NK-92 (cell line): ENCODE data around the gene MEMO1.

Experiments
- DNase-seq: peaks from one replicate; lab custom pipeline; 2025; ENCODE audit not compliant: unreplicated experiment; lab: John Stamatoyannopoulos, UW

Gene MEMO1

DNA sequence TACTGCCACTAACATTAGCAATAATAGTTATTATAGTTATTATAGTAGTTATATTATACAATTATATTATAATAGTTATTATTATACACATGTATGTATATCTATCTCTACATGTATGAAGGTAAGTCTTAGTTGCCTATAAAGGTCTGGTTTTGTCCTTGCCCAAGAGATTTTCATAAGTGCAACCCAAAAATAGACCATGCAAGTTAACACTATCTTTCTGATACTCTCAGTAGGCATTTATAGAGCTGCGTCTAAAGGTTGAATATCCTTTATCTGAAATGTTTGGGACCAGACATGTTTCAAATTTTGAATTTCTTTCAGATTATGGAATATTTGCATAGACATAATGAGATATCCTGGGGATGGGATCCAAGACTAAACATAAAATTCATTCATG is 175.4 kb downstream of the MEMO1 start:
- DNase-seq, result no peak

DNA sequence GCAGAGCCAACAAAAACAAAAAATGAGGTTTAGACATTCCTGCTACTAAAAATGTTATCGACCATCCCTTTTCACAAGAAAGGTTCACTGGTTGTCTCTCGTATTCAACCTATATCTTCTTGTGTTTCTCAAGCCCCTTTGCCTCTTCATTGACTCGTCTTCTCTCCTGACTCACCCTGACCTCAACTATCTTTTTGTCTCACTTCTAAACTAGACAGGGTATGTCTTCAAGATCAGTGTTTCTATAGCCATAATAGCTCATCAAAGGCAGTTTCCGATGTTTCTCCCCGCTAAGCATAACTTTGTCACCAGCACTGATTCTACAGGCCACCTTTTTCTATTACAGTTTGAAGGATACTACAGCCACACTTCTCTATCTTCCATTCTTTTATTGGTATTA is 178.4 kb downstream of the MEMO1 start:
- DNase-seq, result no peak

- no peak for DNase-seq
Measured at GRCh38 chr2:31831585-31831984, 179.2 kb downstream of the MEMO1 start.

- DNase-seq, result no peak
Measured at GRCh38 chr2:31828891-31829290, 181.9 kb downstream of the MEMO1 start.

DNA sequence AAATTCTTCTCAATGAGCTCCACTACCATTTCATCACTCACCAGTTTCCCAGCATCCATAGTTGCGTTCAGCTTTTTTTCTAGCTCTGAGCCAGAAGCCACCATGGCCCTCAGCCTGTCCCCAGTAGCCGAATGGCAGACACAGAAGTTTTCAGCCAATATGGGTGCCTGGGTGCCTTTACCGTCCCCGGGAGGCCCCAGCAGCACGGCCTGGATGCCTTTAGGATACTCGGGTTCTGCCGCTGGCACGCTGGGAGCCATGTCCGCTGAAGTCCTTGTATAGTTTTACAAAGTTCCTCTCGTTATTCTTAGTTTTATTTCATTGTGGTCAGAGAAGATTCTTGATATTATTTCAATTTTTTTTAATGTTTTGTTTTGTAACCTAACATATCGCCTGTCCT is 187.2 kb downstream of the MEMO1 start:
- DNase-seq, result no peak

- no peak for DNase-seq
Measured at GRCh38 chr2:31822587-31822986, 188.2 kb downstream of the MEMO1 start.
